ENCODE measurements around the gene NCAPH2.

The NCAPH2 gene

DNA sequence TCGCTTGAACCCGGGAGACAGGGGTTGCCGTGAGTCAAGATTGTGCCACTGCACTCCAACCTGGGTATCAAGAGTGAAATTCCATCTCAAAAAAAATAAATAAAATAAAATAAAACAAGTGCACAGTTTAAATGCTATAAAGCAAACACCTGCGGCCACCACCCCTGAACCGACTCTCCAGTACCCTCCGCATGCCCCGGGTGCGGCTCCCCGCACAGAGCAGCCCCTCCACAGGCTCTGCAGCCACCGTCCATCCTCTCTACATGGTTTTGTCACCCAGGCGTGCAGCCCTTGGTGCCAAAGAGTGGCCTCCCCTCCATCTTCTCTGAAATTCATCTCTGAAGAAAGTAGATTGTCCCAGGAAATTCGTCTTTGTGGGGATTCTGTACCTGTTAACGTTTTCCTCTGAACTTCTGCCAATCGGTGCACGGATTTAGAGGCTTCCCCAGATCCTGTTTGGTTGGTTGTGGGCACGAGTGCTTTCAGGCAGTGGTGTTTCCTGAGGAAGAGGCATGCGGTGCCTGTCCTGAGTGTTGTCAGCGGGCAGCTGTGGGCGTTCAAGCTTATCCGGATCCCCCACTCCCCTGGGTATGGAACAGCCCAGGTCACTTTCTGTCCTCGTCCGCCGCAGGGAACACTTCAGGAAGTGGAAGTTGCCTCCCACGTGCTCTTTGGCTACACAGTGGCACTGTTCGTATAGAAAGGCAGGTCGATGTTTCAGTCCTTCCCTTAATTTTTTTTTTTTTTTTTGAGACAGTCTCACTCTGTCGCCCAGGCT is 17.3 kb upstream of the NCAPH2 start:
- DNase-seq: no peak

DNA sequence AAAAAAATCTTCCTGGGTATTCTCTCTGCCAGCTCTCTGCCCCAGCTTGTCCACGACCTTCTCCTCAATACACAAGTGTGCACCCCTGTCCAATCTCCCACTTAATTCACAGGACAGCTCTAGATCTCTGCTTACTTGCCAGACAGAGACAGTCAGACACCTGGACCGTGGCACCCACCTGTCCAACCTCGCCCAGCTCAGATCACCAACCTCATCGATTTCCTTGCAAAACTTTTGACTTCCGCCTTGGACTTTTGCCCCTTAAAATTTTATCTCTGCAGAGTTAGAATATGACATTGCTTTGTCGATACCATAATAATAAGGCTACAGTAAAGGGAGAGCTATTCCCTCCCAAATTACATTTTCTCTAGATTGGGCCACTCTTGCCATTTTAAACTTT is 10.9 kb upstream of the NCAPH2 start:
- DNase-seq: no peak

DNA sequence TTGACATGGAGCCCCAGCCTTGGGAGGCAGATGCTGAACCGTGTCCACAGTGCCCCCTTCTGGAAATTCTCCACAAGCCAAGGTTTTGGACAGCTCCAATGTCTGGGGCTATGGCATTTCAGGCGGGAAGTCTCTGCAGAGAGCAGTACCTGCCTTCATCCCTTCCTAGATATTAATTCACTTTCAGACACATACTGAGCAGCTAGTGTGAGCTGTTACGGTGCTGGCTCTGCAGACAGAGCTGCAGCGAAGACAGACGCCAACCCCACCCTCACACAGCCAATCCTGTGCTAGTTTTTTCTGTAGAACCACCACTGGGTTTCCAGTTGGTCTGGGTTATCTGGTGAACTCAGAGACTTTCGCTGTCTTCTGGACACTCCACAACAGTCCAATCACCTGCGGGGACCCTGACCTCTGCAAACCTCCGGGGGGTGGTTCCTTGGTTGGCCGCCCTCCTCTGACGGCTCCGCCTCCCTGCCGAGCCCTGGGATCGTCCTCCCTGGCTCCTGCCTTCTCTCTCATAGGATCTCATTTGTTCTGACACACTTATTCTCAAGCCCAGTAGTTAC is 9.6 kb upstream of the NCAPH2 start:
- DNase-seq: peak; percentile 59

DNA sequence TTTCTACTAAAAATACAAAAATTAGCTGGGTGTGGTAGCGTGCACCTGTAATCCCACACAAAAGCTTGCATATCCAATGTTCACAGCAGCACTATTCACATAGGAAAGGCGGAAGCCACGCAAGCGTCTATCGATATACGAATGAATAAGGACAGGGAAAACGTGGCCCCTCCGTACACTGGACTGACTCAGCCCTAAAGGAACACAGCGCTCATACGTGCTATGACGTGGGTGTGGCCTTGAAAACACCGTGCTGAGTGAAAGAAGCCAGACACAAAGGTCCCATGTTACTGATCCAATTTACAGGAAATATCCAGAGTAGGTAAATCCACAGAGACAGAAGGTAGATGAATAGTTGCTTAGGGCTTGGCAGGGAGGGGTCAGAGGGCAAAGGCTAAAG is 7.6 kb upstream of the NCAPH2 start:
- DNase-seq: no peak

DNA sequence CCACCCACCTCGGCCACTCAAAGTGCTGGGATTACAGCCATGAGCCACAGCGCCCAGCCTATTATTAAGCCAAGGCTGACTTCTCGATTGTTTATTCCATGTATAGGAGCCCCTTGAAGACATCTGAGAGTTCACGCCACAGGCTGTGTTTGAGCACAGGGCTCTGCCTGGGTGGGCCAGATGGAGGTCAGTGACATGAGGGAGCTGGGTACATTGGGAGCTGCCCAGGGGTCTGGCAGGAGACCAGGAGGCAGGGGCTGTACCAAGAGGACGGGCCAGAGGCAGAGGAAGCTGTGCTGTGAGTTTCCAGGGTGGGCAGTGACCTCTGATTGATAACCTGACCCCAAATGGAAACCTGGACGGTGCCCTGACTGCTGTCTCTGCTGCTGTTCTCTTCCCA is 5.9 kb upstream of the NCAPH2 start:
- DNase-seq: no peak

DNA sequence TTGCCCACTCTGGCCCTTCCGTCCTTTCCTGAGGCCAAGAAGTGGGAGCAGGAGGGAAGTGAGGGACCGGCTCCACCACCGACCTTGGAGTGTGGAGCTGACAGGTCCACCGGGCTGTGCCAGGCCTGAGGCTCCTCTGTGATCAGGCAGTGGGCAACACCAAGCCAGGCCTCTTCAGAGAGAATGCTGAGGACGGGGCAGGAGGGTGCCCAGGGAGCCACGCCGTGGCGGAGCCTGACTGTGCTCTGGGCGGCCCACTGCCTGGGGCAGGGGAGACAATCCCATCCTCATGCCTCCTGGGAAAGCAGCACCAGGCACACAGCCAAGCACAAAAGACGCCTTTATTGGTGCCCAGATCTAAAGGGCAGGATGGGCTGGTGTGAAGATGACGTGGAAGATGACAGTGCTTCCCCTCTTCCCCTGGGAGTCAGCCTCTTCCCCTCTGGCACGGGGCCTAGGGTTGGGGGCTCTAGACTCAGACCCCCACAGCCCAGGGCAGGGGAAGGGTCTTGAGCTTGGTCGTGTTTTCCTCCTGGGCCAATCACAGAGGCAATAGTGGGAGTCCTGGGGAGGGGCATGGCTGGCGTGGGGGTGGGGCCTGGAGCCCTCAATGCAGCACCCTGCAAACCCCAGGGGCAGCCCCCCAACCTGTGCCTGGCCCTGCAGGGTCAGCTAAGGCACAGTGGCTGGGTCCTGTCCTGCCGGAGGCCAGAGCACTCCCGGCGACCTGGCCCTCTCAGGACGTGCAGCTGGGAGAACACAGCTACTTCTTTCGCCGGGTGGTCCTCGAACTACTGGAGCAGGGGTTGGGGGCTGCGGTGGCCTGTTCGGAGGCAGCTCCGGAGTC is 5.2 kb upstream of the NCAPH2 start:
- DNase-seq: no peak

DNA sequence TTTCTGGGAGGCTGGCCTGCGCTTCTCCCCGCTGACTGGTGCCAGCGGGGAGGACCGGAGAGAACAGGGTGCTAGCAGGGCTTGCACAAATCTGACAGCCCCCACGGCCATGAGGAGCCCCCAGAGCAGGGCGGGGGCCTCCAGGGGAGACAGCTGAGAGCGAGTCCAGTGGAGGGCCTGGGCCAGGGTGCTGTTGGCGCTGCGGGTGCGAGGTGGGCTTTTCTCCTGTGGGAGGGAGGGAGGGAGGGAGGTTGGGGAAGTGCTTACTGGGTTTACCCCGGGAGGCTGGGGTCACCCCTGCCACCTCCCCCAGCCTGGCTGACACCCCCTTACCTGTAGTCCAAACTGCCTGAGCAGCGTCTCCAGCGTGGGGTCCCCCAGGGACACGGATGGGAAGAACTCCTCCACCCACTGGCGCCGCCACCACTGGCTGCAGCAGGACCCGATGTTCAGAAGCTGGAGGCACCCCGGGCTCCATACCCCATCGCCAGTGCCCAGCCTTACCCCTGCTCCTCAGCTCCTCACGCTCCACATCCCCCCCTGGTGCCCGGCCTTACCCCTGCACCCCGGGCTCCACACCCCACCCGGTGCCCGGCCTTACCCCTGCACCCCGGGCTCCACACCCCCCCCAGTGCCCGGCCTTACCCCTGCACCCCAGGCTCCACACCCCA is 4.4 kb upstream of the NCAPH2 start:
- DNase-seq: no peak

DNA sequence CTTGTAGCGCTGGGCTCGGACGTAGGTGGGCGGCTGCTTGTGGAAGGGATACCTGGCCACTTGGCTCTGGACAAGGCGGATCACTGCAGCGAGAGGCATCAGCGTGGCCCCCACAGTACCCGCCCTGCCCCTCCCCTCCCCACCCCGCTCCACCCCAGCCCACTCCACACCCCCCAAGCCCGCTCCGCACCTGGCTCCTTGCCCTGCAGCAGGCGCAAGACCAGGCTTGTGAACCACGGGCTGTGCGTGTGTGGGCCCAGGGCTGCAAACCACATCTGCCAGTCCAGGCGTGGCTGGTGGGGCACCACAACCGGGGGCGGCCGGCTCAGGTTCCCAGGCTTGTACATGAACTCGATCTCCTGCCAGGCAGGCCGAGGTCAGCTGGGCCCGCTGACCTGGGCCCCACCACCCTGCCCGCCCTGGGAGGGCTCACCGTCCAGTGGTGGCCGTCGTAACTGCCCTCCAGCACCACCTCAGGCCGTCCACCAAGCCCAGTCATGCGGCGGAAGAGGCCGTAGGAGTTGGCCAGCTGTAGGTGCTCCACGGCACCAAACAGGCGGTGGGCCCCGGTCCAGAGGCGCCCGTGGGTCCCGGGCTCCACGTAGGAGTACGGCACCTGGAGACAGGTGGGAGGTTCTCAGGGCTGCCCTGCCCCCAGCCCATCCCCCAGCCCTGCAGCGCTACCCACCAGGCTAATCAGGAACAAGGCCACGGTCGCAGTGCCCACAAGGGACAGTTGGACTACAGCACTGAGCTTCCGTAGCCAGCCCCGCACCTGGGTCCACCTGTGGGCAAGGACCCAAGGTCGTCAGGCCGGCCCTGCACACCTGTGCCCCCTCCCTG is 3.4 kb upstream of the NCAPH2 start:
- DNase-seq: no peak

DNA sequence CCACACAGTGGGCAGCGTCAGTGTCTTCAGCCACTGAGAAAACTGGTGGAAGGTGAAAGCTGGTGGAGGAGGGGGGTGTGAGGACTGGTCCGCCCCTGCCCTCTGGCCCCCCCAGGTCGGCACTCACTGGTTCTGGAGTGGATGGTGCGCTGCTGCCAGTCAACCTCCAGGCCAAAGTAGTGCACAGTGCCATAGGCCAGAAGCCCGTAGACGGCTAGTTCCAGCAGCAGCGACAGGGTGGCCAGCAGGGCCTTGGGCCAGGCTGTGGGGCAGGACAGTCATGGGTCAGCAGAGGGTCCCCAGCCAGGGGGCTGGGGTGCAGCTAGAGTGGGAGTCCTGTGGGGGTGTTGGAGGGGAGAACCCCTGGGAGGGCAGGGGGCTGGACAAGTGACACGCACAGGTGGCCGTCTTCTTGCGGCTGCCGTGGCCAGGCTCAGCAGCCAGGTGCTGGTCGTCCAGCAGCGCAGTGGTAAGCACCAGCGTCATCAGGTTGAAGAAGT is 2.7 kb upstream of the NCAPH2 start:
- DNase-seq: no peak

DNA sequence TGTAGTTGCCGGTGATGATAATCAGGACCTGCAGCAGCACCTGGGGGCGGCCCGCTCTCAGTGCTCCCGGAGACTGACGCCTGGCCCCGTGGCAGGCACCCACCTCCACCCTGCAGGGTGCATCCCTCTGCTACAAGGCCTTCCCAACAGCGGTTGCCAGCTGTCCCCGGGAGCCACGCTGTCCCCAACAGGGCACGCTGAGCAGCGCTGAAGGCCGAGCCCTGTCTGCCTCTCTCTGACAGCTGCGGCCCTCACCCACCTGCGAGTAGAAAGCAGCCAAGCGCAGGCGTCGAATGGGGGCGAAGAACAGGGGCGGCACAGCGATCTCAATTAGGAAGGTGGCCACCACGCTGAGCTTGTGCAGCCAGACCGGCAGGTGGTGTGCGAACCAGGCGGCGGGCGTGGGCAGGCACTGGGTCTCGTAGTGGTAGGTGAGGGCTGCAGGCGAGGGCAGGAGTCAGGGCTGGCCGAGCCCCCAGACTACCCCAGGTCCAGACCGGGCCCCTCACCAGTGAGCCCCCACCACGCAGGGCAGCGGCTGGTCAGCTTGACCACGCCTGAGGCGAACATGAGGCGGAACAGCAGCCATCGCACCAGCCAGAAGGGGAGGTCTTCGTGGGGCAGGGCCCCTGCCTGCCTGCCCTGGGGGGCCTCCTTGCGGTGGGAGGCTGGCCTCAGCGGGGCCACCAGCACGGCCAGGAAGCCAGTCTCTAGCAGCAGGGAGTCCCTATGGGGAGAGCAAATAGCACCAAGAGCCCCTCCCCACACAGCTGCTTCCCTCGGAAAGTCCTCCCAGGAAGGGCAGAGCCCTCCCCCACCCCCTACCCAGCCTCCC is 2.0 kb upstream of the NCAPH2 start:
- DNase-seq: peak; percentile 95

DNA sequence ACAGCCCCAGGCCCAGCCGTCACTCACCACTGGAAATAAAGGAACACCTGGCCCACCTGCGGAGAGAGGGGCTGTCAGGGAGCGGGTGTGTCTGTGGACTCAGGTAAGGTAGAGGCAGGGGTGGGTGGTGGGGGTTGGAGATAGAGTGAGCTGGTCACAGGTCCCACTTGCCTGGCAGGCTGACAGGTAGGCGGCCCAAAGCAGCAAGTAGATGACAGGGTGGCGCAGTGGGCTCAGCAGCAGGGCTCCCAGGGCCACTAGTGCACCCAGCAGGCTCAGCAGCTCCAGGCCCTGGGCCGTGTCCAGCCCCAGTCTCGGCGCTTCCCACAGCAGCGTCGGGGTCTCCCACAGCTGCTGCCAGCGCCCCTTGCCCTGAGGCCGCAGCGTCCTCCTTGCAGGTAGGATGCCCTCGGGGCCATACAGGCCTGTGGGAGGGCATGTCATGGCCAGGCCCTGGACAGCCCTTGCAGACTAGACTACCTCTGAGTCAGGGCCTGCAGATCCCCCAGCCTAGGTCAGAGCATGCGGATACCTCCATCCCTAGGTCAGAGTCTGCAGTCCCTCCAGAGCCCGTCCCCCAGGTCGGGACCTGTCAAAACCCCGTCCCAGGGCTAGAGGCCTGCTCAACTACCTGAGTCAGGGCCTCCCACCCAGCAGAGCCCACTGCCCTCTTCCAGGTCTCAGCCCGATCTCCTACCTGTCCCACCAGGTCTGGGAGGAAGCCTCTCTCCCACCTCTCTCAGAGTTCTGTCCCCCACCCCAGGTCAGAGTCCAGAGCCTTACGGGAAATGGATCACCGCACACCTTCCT is 1.2 kb upstream of the NCAPH2 start:
- peak; percentile 65 for DNase-seq

DNA sequence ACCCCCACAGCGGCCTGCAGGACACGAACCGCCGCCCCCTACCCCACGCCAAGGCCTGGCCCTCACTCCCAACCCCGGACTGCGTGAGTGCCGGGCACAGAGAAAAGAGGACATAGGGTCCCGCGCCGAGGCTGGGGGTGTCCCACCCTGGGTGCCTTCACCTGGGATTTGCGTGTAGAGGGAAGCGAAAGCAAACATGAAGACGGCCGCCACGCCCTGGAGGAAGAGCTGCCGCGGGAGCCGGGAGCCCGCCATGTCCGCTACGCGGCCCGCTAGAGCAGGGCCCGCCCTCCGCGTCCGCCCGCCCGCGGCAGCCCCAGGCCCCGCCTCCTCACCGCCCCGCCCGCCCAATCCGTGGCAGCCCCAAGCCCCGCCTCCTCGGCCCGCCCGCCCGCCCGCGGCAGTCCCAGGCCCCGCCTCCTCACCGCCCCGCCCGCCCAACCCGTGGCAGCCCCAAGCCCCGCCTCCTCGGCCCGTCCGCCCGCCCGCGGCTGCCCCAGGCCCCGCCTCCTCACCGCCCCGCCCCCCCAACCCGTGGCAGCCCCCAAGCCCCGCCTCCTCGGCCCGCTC is 518 bp upstream of the NCAPH2 start, which contains the start of gene LMF2:
TSS of gene LMF2 (minus strand) at position 282 of the 570 bp plus-strand sequence. CDS start at position 255, 27 bp downstream.
- DNase-seq: no peak

DNA sequence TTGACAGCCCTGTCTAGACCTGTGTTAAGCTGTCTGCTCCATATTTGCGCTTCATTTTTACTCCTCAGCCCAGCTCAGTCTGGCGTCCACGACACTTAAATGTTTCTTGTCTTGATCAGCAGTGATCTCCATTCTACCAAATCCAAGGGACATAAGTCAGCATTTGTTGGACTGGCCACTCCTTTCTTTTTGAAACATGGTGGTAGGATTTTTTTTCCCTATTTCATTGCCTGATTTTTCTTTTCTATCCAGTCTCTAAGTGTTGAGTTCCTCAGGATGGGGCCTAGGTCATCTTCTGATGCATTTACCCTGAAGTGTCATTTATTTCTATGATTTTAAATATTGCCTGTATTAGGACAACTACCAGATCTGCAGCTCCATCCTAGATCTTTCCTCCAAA is 873 bp downstream of the NCAPH2 start:
- no peak for DNase-seq

DNA sequence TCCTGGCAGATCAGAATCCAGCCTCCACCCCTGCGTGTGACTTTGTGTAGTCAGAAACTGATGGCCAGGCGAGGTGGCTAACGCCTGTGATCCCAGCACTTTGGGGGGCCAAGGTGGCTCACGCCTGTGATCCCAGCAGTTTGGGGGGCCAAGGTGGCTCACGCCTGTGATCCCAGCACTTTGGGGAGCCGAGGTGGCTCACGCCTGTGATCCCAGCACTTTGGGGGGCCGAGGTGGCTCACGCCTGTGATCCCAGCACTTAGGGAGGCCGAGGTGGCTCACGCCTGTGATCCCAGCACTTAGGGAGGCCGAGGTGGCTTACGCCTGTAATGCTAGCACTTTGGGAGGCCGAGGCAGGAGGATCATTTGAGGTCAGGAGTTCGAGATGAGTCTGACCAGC is 5.2 kb downstream of the NCAPH2 start:
- no peak for DNase-seq

DNA sequence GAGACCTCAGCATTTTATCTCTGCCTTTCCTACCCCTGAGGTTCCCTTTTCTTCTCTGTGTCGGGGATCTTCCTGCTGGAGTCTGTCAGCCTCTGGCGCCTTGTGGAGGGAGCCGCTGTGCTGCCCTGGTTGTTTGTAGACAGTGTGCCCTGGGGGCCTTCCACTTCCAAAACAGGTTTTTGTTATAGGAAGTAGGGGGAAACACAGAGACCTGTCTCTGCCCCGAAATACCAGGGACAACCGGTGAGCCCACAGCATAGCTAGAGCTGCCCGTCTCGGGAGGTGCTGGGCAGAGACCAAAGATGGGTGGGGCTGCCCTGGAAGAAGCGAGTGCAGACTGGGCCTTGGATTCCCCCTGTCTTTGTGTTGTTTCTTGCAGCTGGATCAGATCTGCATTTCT is 8.0 kb downstream of the NCAPH2 start:
- DNase-seq: no peak

DNA sequence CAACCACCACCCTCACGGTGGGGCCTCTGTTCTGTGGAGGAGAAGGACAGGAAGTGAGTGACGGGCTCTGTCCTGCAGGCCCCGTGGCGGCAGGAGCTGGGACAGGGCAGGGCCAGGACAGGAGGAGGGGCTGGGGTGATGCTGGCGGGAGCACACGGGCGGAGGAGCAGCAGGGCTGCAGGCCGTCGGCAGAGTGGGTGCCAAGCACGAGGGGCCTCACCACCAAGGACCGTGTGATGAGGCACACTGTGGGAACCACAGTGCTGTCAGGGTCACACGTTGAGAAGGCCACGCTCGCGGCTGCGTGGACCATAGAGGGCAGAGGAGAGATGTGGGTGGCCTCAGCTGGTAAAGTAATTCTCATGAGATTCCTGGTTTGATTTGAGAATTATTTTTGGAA is 8.9 kb downstream of the NCAPH2 start:
- no peak for DNase-seq

DNA sequence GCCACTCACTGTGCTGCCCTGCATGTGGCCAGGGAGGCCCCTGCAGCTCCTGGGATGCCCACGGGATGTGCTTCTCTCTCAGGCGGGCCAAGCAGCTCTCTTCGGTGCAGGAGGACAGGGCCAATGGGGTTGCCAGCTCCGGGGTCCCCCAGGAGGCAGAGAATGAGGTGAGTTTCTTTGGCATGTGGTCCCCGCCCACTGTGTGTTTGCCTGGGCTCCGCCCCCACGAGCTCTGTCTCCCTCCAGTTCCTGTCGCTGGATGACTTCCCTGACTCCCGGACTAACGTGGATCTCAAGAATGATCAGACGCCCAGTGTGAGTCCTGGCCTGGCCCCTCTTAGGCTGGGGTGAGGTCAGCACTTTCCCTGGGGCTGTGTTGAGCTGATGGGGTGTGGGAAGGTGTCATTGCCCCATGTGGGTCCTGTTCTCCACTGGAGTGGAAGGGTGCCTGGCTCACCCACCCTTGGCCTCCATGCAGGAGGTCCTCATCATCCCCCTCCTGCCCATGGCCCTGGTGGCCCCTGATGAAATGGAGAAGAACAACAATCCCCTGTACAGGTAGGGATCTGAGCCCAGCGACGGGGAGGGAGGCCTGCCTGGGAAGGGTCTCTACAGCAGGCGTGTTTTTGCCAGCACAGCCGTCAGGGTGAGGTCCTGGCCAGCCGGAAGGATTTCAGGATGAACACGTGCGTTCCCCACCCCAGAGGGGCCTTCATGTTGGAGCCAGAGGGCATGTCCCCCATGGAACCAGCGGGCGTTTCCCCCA is 9.7 kb downstream of the NCAPH2 start:
- no peak for DNase-seq

DNA sequence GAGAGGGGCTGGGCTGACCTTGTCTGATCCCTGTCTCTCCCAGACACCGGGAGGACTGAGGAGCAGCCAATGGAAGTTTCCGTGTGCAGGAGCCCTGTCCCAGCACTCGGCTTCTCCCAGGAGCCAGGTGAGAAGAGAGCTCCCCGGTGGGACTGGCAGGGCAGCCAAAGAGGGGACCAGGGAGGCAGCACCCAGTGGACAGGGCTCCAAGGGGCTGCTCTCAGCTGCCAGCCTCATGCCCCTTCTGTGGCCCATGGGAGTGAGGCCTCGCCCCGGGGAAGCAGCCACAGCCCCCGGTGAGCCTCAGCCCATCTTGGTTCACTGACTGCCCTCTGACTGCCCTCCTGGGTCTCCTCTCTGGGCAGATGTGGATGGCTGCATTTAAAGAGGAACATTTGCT is 10.6 kb downstream of the NCAPH2 start:
- no peak for DNase-seq

DNA sequence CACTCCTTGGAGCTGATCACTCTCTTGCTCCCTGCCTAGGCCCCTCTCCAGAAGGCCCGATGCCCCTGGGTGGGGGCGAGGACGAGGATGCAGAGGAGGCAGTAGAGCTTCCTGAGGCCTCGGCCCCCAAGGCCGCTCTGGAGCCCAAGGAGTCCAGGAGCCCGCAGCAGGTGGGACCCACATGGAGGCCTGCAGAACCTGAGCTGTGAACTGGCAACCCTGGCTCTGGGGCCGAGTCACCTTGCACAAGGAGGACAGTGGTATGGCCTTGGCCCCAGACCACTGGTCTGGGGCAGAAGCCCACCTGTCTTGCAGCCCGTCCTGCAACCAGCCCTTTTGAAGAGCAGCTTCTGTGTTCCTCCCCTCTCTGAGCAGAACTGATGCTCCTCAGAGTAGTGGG is 11.1 kb downstream of the NCAPH2 start:
- DNase-seq: no peak
